Measurements from ENCODE around the gene DBNDD2.
A peak's percentile ranks its signal among the peaks of the same experiment; 100 is the strongest.

The DBNDD2 gene

GRCh38 chr20:45400346-45401031, 7.6 kb upstream of the DBNDD2 start:
- TF ChIP-seq TAF1 (IDR thresholded peaks at IDR 0.05; ENCODE audit: low read depth) (no peak), TEAD4 (IDR thresholded peaks at IDR 0.05) (no peak), MAX (IDR thresholded peaks at IDR 0.05) (no peak), EP300 (IDR thresholded peaks at IDR 0.05; ENCODE audit: borderline replicate concordance) (no peak), YY1 (IDR thresholded peaks at IDR 0.05; ENCODE audit: low read depth) (no peak), NFIC (IDR thresholded peaks at IDR 0.05) (no peak), FOXM1 (IDR thresholded peaks at IDR 0.05; ENCODE audit: borderline replicate concordance, low read depth) (no peak), CREB1 (IDR thresholded peaks at IDR 0.05; ENCODE audit: low read depth) (no peak), CEBPB (IDR thresholded peaks at IDR 0.05) (no peak), REST (IDR thresholded peaks at IDR 0.05; ENCODE audit: low read depth) (no peak), RAD21 (IDR thresholded peaks at IDR 0.05; ENCODE audit: low read depth) (no peak), ZBTB7A (IDR thresholded peaks at IDR 0.05; ENCODE audit: low read depth) (no peak), TCF12 (IDR thresholded peaks at IDR 0.05; ENCODE audit: low read depth) (no peak), EGR1 (IDR thresholded peaks at IDR 0.05) (no peak), USF1 (IDR thresholded peaks at IDR 0.05) (no peak)

GRCh38 chr20:45402946-45403345, 5.1 kb upstream of the DBNDD2 start:
- TF ChIP-seq YY1 (IDR thresholded peaks at IDR 0.05; ENCODE audit: low read depth) (no peak), NFIC (IDR thresholded peaks at IDR 0.05) (no peak), TEAD4 (IDR thresholded peaks at IDR 0.05) (no peak), TCF12 (IDR thresholded peaks at IDR 0.05; ENCODE audit: low read depth) (no peak), FOXM1 (IDR thresholded peaks at IDR 0.05; ENCODE audit: borderline replicate concordance, low read depth) (no peak)

- TF ChIP-seq RAD21 (IDR thresholded peaks at IDR 0.05; ENCODE audit: low read depth) (no peak), MAX (IDR thresholded peaks at IDR 0.05) (no peak), NFIC (IDR thresholded peaks at IDR 0.05) (no peak), YY1 (IDR thresholded peaks at IDR 0.05; ENCODE audit: low read depth) (no peak), TCF12 (IDR thresholded peaks at IDR 0.05; ENCODE audit: low read depth) (no peak), TAF1 (IDR thresholded peaks at IDR 0.05; ENCODE audit: low read depth) (no peak), EGR1 (IDR thresholded peaks at IDR 0.05) (no peak), TEAD4 (IDR thresholded peaks at IDR 0.05) (no peak), FOXM1 (IDR thresholded peaks at IDR 0.05; ENCODE audit: borderline replicate concordance, low read depth) (no peak), CREB1 (IDR thresholded peaks at IDR 0.05; ENCODE audit: low read depth) (no peak), ZBTB7A (IDR thresholded peaks at IDR 0.05; ENCODE audit: low read depth) (no peak), USF1 (IDR thresholded peaks at IDR 0.05) (no peak), EP300 (IDR thresholded peaks at IDR 0.05; ENCODE audit: borderline replicate concordance) (no peak), REST (IDR thresholded peaks at IDR 0.05; ENCODE audit: low read depth) (no peak), CEBPB (IDR thresholded peaks at IDR 0.05) (no peak)
Observed at GRCh38 chr20:45404438-45404837, 3.7 kb upstream of the DBNDD2 start.

GRCh38 chr20:45405571-45406259, 2.4 kb upstream of the DBNDD2 start:
- TF ChIP-seq CEBPB (IDR thresholded peaks at IDR 0.05) (no peak), ZBTB7A (IDR thresholded peaks at IDR 0.05; ENCODE audit: low read depth) (no peak), FOXM1 (IDR thresholded peaks at IDR 0.05; ENCODE audit: borderline replicate concordance, low read depth) (no peak), NFIC (IDR thresholded peaks at IDR 0.05) (no peak; the same call in 1 of the 2 replicates), TCF12 (IDR thresholded peaks at IDR 0.05; ENCODE audit: low read depth) (no peak), TAF1 (IDR thresholded peaks at IDR 0.05; ENCODE audit: low read depth) (no peak), TEAD4 (IDR thresholded peaks at IDR 0.05) (no peak), EGR1 (IDR thresholded peaks at IDR 0.05) (no peak)

GRCh38 chr20:45406260-45407066, 1.6 kb upstream of the DBNDD2 start:
- TF ChIP-seq TAF1 (IDR thresholded peaks at IDR 0.05; ENCODE audit: low read depth), result peak; percentile 63
- no peak for TF ChIP-seq NFIC (IDR thresholded peaks at IDR 0.05)
- peak; percentile 88 for TF ChIP-seq EGR1 (IDR thresholded peaks at IDR 0.05)
- TF ChIP-seq CEBPB (IDR thresholded peaks at IDR 0.05), result no peak
- peak; percentile 48; the same call in 1 of the 2 replicates for TF ChIP-seq TCF12 (IDR thresholded peaks at IDR 0.05; ENCODE audit: low read depth)
- peak; percentile 63; the same call in 1 of the 2 replicates for TF ChIP-seq MAX (IDR thresholded peaks at IDR 0.05)
- 0 out of 2 replicates have a peak, but pooled peaks have one; percentile 61 for TF ChIP-seq ZBTB7A (IDR thresholded peaks at IDR 0.05; ENCODE audit: low read depth)
